GM15510 (cell line): Measurements from ENCODE around the gene FUT7.

Experiments
- POLR2A ChIP-seq: IDR thresholded peaks from 3 replicates; pipeline ENCODE4 v1.6.1; 2011; ENCODE audit warnings: borderline replicate concordance; ENCODE audit not compliant: insufficient read length; ENCODE audit errors: extremely low read depth

Gene FUT7

DNA sequence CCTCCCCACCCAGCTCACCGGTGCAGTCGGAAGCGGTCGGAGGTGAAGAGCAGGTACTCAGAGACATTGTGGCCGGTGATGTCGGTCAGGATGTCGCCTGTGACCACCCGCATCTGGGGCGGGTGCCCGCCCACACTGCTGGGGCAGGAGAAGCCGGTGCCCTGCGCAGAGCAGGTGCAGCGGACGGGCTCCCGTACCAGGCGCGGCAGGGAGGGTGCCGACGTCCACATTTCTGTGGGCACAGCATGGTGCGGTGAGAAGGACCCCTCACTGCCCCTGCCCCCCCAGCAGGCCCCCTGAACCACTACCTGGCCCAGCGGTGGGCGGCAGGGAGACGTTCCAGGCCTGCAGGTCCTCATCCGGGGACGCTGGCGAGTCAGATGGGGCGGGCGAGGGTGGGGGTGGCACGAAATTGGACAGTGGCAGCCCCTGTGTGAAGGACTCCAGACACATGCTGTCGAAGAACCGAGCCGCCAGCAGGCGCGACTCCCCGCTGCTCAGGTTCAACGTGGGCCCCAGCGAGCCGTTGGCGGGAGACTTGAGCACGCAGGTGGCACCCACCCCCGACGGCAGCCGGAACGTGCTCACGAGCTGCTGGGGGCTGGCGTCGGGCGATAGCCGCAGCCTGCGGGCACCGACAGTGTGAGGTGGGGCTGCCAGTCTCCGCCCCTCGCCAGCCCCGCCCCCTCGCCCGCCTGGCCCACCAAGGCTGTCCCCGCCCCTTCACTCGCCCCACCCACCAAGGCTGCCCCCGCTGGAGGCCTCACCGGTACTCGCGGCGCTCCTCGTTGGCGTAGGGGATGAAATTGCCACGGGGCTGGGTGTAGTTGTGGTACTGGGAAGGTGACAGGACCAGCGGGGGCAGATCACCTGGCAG is 19.0 kb downstream of the FUT7 start:
- TF ChIP-seq POLR2A: no peak

DNA sequence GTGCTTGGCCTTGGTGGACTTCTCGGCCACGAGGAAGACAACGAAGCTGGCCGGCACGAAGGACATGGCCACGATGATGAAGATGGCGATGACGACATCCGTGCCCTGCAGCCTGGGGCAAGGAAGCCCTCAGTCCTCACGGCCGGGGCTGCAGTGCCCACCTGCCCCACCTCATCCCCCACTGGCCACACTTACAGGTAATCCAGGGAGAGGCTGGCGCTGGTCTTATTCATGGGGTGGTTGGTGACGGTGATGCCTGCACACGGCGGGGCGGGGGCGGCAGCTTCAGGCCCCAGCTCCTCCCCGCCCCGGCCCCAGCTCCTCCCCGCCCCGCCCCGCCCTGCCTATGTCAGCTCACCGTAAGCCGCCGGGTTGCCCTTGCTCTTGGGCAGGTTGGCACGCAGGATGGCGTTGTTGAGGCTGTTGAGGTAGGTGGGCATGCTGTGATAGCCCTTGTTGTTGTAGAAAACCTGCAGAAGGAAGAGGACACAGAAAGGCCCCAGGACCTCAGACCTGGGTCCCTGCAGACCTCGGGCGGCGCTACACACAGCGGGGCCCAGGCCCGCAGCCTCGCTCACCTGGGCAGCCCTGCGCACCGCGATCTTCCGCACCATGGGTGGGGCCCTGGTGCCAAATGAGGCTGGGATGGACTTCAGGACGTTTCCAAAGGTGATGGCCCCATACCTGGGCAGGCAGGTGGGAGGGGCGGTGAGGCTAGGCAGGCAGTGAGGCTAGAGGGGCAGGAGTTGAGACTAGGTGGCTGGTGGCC is 19.8 kb downstream of the FUT7 start:
- no peak for TF ChIP-seq POLR2A

DNA sequence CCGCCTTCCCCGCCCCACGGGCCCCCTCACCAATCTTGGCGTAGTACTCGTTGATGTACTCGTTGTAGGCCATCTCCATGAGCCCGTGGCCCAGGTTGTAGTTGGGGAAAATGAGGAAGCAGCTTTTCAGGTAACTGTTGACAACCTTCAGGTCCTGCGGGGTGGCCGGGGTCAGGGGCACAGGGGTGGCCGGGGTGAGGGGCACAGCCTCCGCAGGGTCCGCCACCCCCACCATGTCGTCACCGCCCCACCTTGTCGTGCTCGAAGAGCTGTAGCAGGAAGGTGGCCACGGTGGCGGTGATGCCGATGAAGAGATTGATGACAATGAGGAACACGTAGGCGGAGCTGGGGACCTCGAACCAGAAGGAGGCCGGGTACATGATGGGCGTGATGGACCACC is 20.7 kb downstream of the FUT7 start:
- no peak for TF ChIP-seq POLR2A

DNA sequence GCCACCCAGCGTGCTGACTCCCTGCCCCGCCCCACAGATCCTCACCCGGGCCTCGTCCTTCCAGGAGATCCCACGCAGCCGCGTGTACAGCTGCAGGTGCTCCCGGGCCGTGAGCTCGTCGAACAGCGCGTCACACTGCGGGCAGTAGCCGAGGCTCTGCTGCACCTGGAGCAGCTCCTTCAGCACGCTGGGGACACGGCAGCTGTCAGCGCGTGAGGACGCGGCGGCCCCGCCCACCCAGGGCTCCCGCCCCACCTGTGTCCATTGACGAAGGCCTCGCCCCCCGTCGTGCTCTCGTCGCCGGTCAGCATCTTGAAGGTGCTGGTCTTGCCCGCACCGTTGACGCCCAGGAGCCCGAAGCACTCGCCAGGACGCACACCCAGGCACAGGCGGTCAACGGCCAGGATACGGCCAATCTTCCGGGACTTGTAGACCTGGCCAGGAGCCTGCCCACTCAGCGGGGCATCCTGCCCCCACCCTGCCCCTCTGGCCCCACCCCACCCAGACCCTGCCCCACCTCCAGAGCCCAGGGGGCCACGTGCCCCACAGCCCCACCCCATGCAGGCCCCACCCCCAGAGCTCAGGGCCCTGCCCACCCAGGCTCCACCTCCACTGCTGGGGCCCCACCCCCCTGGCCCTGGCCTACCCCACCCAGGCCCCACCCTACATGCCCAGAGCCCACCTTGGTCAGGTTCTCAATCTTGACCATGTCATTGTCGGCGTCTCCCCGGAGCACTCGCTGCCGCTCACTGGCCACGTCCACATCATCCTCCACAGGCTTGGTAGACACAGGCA is 21.8 kb downstream of the FUT7 start:
- no peak for TF ChIP-seq POLR2A

DNA sequence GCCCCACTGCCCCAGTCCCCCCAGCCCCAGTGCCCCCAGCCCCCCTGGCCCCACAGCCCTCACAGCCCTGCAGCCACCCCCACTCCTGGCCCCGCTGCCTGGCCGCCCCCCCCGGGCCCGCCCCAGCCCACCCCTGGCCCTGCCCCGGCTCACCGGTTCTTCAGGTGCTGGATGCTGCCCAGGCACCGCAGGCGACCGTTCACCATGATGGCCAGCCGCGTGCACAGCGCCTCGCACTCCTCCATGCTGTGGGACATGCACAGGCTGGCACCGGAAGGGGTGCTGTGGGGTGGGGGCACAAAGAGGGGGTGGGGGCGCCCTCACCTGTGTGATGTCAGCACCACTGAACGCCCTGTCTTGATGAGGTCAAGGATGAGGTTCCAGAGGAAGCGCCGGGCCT is 22.7 kb downstream of the FUT7 start:
- TF ChIP-seq POLR2A: no peak

DNA sequence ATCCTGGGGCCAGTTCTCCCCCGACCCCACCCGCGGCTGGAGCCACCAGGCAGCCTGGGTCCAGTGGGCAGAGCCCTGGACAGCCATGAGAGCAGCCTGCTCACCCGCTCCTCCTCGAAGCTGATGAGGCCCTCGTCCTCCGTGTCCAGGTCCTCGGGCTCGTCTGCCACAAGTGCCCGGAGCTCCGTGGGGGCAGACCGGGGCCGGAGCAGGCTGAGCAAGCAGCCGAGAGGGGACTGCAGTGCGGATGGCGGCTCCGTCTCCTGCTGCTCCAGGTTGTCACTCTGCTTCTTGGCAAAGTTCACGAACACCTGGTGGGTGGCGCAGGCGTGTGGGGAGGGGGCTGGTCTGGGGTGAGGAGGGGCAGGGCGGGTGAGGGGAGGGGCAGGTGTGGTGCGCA is 23.6 kb downstream of the FUT7 start:
- TF ChIP-seq POLR2A: no peak

DNA sequence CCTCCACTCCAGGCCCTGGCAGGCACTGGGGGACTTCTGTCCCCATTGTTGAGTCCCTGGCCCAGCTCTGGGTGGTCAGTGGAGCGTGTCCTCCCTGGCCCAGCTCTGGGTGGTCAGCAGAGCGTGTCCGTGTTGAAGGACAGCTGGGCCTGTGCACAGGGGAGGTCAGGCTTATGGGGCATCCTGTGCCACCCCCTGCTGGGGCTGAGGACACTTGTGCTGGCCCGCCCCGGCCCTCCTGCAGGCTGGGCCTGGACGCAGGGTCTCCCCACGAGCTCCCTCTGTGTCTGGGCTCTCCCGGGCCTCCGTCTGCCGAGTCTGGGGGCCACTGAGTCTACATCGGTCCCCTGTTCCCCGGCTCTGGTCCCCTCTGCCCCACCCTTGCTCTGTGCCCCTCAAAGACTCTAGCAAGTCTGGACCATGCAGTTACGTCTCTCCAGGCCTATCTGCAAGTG is 24.0 kb downstream of the FUT7 start:
- TF ChIP-seq POLR2A: no peak

DNA sequence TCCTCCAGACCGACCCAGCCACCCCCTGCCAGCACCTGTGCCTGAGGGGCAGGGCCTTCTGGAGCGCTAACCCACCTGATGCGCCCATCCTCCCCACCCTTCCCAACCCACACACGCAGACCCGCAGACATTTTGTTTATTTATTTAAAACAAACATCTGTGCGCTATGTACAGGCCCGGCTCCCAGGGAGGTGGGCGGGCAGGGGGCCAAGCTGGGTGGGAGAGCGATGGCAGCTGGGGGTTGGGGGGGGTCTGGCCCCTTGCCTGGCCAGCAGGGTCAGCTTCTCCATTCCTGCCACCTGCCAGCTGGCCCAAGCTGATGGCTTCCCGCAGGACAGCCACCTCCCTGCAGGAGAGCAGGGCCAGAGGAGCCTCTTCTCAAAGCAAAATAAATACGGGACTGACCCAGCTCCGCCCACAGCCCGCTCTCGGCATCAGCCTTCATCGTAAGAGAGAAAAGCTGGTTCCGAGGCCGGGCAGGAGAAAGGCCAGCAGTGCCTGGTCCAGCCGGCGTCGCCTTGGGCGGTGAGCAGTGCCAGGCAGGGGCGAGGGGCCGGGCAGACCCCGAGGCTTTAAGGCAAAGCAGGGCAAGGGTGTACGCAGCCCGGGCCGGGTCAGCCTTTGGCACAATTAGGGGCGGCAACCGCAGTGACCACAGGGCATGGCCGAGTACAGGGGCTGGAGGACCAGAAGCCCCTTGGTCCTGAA is 24.6 kb downstream of the FUT7 start:
- no peak for TF ChIP-seq POLR2A

DNA sequence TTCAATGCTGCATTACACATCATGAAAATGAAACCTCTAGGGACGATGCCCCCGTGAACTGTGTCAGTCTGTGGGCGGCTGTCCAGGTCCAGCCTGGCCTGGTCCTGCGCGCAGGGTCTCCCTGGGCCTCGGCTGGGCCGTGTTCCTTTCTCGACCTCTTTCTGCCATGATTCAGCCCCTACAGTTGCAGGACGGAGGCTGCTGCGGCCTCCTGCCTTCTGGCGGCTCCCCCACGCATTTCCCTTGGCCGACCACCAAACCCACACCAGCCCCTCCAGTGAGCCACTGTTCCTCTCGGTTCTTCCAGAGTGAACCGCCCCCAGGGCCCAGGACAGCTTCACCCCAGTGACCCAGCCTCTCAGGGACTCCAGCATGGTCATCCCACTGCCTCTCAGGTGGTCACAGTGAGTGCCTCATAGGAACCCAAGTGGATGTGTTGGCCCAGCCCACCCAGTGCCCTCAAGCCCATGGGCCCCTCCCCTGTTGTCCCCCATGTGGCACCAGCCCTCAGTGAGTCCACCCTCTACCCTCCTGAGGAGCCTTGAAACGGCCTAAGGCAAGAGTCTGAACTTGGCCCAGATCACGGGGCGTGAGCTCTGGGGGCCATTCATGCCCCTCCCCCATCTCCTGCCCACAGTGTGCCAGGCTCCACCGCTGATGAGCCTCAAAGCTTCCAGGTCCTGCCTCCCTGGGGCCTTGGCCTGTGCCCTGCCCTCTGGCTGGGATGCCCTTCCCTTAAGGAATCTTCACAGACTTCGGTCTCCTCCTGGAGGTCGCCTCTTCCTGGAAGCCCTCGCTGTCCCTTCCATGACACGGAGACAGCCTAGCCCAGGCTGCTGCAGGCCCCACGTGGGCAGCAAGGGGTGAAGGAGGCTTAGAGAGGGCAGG is 25.5 kb downstream of the FUT7 start:
- TF ChIP-seq POLR2A: no peak

DNA sequence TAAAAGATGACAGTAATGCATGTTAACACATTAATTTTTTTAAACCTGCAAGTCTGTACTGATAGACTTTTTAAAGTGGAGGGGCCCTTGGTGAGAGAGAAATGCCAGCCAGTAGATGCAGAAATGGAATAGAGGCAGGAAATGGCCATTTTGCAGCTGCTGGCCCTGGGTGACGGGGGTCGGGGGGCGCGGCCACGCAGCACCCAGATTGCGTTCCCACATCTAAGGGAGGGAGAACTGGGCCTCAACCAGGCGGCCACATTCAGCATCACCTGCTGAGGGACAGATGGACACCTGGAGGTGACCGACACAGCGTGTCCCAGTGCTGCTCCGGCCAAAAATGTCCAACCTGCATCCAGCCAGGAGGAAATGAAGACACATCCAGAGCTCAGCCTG is 29.2 kb downstream of the FUT7 start:
- no peak for TF ChIP-seq POLR2A

DNA sequence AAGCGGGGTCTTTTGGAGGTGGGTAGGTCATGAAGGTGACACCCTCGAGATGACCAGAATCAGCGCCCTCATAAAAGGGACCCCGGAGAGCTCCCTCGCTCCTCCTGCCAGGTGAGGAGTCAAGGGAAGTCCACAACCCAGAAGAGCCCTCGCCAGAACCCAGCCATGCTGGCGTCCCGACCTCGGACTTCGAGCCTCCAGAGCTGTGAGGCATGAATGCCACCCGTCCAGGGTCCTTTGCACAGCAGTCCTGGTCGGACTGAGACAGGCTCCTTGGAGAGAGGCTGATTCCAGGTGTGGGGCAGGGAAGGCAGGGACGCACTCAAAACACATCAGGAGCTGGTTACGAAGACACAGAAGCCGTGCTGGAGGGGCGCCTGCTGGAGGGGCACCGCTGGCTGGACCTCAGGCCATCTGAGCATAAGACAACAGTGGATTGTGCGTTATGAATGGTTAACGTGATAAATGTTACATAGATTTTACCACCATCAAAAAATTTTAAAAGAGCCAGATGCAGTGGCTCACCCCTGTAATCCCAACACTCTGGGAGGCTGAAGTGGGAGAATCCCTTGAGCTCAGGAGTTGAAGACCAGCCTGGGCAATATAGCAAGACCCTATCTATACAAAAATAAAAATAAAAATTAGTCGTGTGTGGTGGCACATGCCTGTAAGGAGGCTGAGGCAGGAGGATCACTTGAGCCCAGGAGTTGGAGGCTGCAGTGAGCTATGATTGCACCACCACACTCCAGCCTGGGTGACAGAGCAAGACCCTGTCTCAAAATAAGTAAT is 29.8 kb downstream of the FUT7 start:
- no peak for TF ChIP-seq POLR2A

DNA sequence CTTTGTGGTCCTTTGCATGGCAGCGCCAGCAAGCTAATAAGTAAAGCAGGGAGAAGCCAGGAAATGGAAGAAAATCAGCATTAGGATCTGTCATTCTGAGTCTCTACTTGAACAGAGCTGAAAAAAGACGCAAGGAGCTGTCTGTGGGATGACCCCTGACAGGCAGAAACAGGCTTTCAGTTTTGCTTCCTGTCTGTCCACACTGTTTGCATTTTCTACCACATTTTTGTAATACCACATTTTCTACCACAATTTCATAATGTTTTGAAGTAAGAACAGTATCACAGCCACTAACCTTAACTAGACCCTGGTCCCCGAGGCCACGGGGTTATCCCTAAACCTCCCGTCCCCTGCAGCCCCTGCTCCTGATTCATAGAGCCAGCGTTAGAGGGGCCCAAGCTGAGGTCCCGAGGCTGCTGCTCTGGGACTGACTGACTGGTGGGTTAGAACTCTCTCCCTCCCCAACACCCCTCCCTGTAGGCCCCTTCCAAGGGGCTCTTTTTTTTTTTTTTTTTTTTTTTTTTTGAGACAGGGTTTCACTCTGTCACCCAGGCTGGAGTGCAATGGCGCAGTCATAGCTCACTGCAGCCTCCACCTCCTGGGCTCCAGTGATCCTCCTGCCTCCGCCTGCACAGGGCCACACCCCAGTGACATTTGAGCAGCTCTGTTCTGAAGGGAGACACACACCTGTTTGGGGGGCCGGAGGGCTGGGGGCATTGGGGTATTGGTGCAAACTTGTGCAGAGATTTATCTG is 31.5 kb downstream of the FUT7 start:
- no peak for TF ChIP-seq POLR2A

DNA sequence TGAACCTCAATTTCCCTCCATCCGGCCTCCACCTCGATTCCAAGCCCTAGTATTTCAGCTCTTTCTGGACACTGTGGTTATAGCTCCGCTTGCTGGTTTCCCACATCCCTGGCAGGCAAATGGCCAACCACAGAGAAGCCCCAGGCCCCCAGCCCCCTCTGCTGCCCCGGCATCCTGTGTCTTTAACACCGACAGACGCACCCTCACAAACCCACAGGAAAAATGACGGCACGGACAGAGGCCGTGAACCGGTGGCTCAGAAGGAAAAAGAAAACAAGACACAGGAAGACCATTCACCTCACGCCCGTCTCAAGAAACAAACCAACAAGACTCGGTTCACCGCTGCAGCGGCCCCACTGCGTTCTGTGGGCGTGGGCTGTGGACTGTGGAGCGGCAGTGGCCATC is 34.1 kb downstream of the FUT7 start:
- TF ChIP-seq POLR2A: no peak

DNA sequence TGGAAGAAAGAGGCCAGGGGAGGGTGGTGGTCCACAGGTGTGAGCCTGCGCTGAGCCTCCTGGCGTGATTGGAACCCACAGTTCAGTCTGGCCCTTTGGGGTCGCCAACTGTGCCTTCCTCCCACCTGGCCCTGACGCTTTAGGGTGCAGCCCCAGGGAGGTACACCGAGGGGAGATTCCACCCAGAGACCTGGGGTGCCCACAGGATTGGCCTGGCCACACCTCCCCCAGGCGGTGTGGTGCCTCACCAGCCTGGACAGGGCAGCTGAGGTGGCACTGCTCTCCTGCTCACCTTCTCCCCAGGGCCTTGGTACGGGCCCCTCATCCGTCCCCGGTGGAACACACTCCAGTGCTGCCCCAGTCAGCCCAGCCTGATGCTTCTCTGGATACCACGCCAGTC is 34.5 kb downstream of the FUT7 start:
- no peak for TF ChIP-seq POLR2A
